Measurements from ENCODE around the gene LRRC73. TPM values are rescaled to one million over a fixed set of nuclear protein-coding genes. Genes with fewer than 3 reads are reported as not detected.

The LRRC73 gene
- total RNA-seq, 1 experiment from 2014 or later, result 0.58 TPM

DNA sequence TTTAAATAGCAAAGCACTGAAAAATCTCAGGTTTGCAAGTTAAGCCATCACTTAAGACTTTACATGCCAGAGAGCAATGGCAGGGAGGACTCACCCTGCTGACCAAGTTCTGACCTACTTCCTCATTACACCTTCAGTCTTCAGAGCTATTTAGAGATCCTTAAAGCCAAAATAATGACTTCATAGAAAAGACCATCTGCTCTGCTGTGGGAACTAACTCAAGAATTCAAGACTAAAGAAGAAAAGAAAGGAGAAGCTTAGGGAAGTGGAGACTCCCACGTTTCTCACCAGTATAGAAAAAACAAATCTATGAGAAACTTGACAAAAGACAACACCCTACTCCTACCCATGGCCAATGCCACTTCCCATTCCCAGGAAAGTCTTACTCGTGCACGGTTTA lies 37.1 kb upstream of the LRRC73 start:
- Histone ChIP-seq H3K36me3 (ENCODE audit: insufficient read depth, low read length, poor library complexity, severe bottlenecking) (peaks cover 94% of the 10 kb centered on the region), H3K9me3 (ENCODE audit: low read depth, low read length, poor library complexity, severe bottlenecking) (no peaks in the 10 kb centered on the region), H3K27ac (ENCODE audit: low read depth, low read length, poor library complexity, severe bottlenecking) (no peak overlapping the region), H3K27me3 (replicated peaks; ENCODE audit: insufficient read depth, low read depth, low read length, poor library complexity) (no peaks in the 10 kb centered on the region), H3K4me3 (ENCODE audit: low read depth, low read length, poor library complexity, severe bottlenecking) (no peak overlapping the region), H3K4me1 (ENCODE audit: insufficient read depth, low read length, poor library complexity, severe bottlenecking) (no peaks in the 10 kb centered on the region)
- BruUV-seq (replicated peaks), result no TSS peak
- CTCF ChIA-PET, result no interaction called here
- POLR2A ChIA-PET (ENCODE audit: low non-redundant PET), result no interaction called here
- no peak for TF ChIP-seq EZH2 (IDR thresholded peaks at IDR 0.05; ENCODE audit: borderline replicate concordance, low read depth, low read length, poor library complexity, severe bottlenecking)
- TF ChIP-seq, protein P1, sequence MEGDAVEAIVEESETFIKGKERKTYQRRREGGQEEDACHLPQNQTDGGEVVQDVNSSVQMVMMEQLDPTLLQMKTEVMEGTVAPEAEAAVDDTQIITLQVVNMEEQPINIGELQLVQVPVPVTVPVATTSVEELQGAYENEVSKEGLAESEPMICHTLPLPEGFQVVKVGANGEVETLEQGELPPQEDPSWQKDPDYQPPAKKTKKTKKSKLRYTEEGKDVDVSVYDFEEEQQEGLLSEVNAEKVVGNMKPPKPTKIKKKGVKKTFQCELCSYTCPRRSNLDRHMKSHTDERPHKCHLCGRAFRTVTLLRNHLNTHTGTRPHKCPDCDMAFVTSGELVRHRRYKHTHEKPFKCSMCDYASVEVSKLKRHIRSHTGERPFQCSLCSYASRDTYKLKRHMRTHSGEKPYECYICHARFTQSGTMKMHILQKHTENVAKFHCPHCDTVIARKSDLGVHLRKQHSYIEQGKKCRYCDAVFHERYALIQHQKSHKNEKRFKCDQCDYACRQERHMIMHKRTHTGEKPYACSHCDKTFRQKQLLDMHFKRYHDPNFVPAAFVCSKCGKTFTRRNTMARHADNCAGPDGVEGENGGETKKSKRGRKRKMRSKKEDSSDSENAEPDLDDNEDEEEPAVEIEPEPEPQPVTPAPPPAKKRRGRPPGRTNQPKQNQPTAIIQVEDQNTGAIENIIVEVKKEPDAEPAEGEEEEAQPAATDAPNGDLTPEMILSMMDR (conservative IDR thresholded peaks at IDR 0.05; ENCODE audit: low read depth, low read length), result no peak
- intact Hi-C loops (cut with micrococcal nuclease; ENCODE audit: unreplicated experiment), result no loop called here
- no peak for DNase-seq (ENCODE audit: low spot score)

DNA sequence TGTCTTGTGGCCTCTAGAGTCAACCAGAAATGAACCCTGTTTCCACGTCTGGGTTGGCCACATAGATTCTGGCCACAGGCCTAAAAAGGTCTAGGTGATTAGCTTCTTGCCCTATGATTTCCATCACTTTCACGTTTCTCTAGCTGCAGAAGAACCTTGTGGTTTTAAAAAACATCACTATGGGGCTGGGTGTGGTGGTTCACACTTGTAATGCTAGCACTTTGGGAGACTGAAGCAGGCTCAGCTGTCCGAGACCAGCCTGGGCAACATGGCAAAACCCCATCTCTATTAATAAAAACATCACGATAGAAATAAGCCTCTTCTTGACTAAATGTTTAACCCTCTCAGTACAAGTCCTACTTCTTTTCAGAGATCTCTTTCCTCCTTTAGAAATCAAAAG lies 34.3 kb upstream of the LRRC73 start:
- H3K9me3 ChIP-seq (ENCODE audit: low read depth, low read length, poor library complexity, severe bottlenecking), result no peaks in the 10 kb centered on the region
- CTCF ChIA-PET, result no interaction called here
- H3K4me3 ChIP-seq (ENCODE audit: low read depth, low read length, poor library complexity, severe bottlenecking), result no peak overlapping the region
- intact Hi-C loops (cut with micrococcal nuclease; ENCODE audit: unreplicated experiment), result no loop called here
- no peaks in the 10 kb centered on the region for H3K4me1 ChIP-seq (ENCODE audit: insufficient read depth, low read length, poor library complexity, severe bottlenecking)
- no peaks in the 10 kb centered on the region for H3K27me3 ChIP-seq (replicated peaks; ENCODE audit: insufficient read depth, low read depth, low read length, poor library complexity)
- TF ChIP-seq EZH2 (IDR thresholded peaks at IDR 0.05; ENCODE audit: borderline replicate concordance, low read depth, low read length, poor library complexity, severe bottlenecking), result no peak
- TF ChIP-seq, protein P1 (conservative IDR thresholded peaks at IDR 0.05; ENCODE audit: low read depth, low read length), result no peak
- POLR2A ChIA-PET (ENCODE audit: low non-redundant PET), result no interaction called here
- no peak overlapping the region for H3K27ac ChIP-seq (ENCODE audit: low read depth, low read length, poor library complexity, severe bottlenecking)
- BruUV-seq (replicated peaks), result no TSS peak
- DNase-seq (ENCODE audit: low spot score), result no peak
- peaks cover 76% of the 10 kb centered on the region for H3K36me3 ChIP-seq (ENCODE audit: insufficient read depth, low read length, poor library complexity, severe bottlenecking)

DNA sequence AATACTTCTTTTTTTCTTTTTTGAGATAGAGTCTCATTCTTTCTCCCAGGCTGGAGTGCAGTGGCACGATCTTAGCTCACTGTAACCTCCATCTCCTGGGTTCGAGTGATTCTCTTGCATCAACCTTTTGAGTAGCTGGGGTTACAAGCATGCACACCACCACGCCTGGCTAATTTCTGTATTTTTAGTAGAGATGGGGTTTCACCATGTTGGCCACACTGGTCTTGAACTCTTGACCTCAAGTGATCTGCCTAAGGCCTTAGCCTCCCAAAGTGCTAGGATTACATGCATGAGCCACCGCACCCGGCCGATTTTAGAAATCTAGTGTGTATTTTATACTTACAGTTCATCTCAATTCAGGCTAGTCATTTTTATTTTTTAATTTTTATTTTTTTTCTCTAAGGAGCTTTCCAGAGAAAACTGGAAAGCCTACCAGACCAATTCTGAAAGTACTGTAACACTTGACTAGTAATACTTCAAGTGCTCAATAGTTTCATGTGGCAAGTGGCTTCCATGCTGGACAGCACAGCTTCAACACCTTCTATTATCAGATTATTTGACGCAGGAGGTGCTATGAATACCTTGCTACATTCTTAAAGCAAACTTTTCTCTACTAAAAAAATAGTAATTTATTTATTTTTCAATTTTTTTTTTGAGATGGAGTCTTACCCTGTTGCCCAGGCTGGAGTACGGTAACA lies 31.8 kb upstream of the LRRC73 start:
- no peaks in the 10 kb centered on the region for H3K27me3 ChIP-seq (replicated peaks; ENCODE audit: insufficient read depth, low read depth, low read length, poor library complexity)
- H3K4me1 ChIP-seq (ENCODE audit: insufficient read depth, low read length, poor library complexity, severe bottlenecking), result no peaks in the 10 kb centered on the region
- H3K9me3 ChIP-seq (ENCODE audit: low read depth, low read length, poor library complexity, severe bottlenecking), result no peaks in the 10 kb centered on the region
- intact Hi-C loops (cut with micrococcal nuclease; ENCODE audit: unreplicated experiment), result no loop called here
- TF ChIP-seq, protein P1 (conservative IDR thresholded peaks at IDR 0.05; ENCODE audit: low read depth, low read length), result no peak
- TF ChIP-seq EZH2 (IDR thresholded peaks at IDR 0.05; ENCODE audit: borderline replicate concordance, low read depth, low read length, poor library complexity, severe bottlenecking), result no peak
- no peak for DNase-seq (ENCODE audit: low spot score)
- POLR2A ChIA-PET (ENCODE audit: low non-redundant PET), result no interaction called here
- BruUV-seq (replicated peaks), result no TSS peak
- no peak overlapping the region for H3K4me3 ChIP-seq (ENCODE audit: low read depth, low read length, poor library complexity, severe bottlenecking)
- peaks cover 68% of the 10 kb centered on the region for H3K36me3 ChIP-seq (ENCODE audit: insufficient read depth, low read length, poor library complexity, severe bottlenecking)
- CTCF ChIA-PET, result no interaction called here
- no peak overlapping the region for H3K27ac ChIP-seq (ENCODE audit: low read depth, low read length, poor library complexity, severe bottlenecking)

Measured in A673 (cell line).